ENCODE measurements around the gene PCBP4. TPM values are rescaled to one million over a fixed set of nuclear protein-coding genes. Genes with fewer than 3 reads are reported as not detected.

The PCBP4 gene
- total RNA-seq, 1 experiment from 2014 or later, result 48.8 TPM

- H3K36me3 ChIP-seq (ENCODE audit: control insufficient read depth in 1 of 2, insufficient read depth in 2 of 2, low read length in 2 of 2), result 0 out of 4 replicates have a peak, but pooled peaks cover 0 to 3% of the 10 kb centered on the region in 2 experiments
- DNase-seq (ENCODE audit: low read depth, low spot score), result no peak
- H3K27ac ChIP-seq (ENCODE audit: low read depth, low read length), result no peak overlapping the region
- no peak overlapping the region for H3K4me2 ChIP-seq (ENCODE audit: low read length)
- ChIA-PET RAD21 (ENCODE audit: low non-redundant PET in 1 of 2, low total read pairs in 2 of 2, uncharacterized antibody in 2 of 2, unreplicated experiment in 2 of 2) (no interaction called here), POLR2A (interaction anchor here (1.4 kb wide), 1 partner anchor 11 kb away, joined by 6 read pairs; the partner anchor contains the start of gene ABHD14B), CTCF (interaction anchor here (0.7 to 1.6 kb wide), 3 partner anchors 11 to 22 kb away, joined by 3 to 4 read pairs (median 3); partner anchors contain the start of genes ABHD14B and RRP9)
- H4K20me1 ChIP-seq (ENCODE audit: insufficient read depth), result no peaks in the 10 kb centered on the region
- intact Hi-C loops (cut with micrococcal nuclease), result no loop called here
- ATAC-seq, result no peak
- no peak overlapping the region for H3K9ac ChIP-seq (ENCODE audit: low read length)
- peaks cover 1% of the 10 kb centered on the region; the same call in 1 of the 2 replicates for H3K79me2 ChIP-seq (ENCODE audit: insufficient read depth, low read length)
- no peak for TF ChIP-seq POLR2A (IDR thresholded peaks at IDR 0.05; ENCODE audit: borderline replicate concordance, extremely low read depth, insufficient read depth, insufficient read length)
- TF ChIP-seq POLR2AphosphoS5 (IDR thresholded peaks at IDR 0.05; ENCODE audit: low read depth, low read length), result no peak
- TF ChIP-seq ATF3 (IDR thresholded peaks at IDR 0.05), result no peak
- no peak for TF ChIP-seq EGR1 (IDR thresholded peaks at IDR 0.05; ENCODE audit: low read depth)
- TF ChIP-seq JUND (IDR thresholded peaks at IDR 0.05), result no peak
- no peak for TF ChIP-seq TCF7L2 (IDR thresholded peaks at IDR 0.05; ENCODE audit: borderline replicate concordance, extremely low read depth, insufficient read depth, insufficient read length)
- no peak for TF ChIP-seq ELF1 (IDR thresholded peaks at IDR 0.05; ENCODE audit: borderline replicate concordance, low read depth)
- no peak for TF ChIP-seq FOSL1 (IDR thresholded peaks at IDR 0.05; ENCODE audit: low read depth)
- TF ChIP-seq SP1 (IDR thresholded peaks at IDR 0.05; ENCODE audit: low read depth), result no peak
- no peak for TF ChIP-seq ZFX (IDR thresholded peaks at IDR 0.05)
- TF ChIP-seq RAD21 (IDR thresholded peaks at IDR 0.05; ENCODE audit: low read depth), result no peak
- no peak for TF ChIP-seq SRF (IDR thresholded peaks at IDR 0.05; ENCODE audit: low read depth)
- TF ChIP-seq ZNF274 (IDR thresholded peaks at IDR 0.05; ENCODE audit: low read depth, low read length), result no peak
- peaks cover 6 to 14% of the 10 kb centered on the region in 2 experiments for H3K4me1 ChIP-seq (ENCODE audit: control insufficient read depth in 1 of 2, insufficient read depth in 2 of 2, low read length in 2 of 2)
- H2AFZ ChIP-seq (ENCODE audit: low read depth, low read length, poor library complexity, severe bottlenecking), result no peak overlapping the region
- no peak overlapping the region for H3K4me3 ChIP-seq (replicated peaks in 1 of 2; ENCODE audit: low read depth in 1 of 2, low read length in 2 of 2)
- H3K9me3 ChIP-seq (ENCODE audit: control insufficient read depth in 1 of 2, insufficient read depth in 1 of 2, low read depth in 1 of 2, low read length in 2 of 2), result no peaks in the 10 kb centered on the region
- BruUV-seq (replicated peaks), result no TSS peak
- H3K27me3 ChIP-seq (ENCODE audit: insufficient read depth, low read length), result no peaks in the 10 kb centered on the region
- no peaks in the 10 kb centered on the region for H3K9me2 ChIP-seq (ENCODE audit: insufficient read depth)
Measured at GRCh38 chr3:51962854-51963530, 4.3 kb downstream of the PCBP4 start.
